Muscle of leg (tissue), 11 donors: ENCODE measurements around the gene MAGEA9B. TPM values are rescaled to one million over a fixed set of nuclear protein-coding genes. Genes with fewer than 3 reads are reported as not detected.
"Not testable (repeated sequence)": the region's sequence is repeated elsewhere in the genome, so short reads cannot be mapped to it uniquely, and the experiment has no call there.

Source experiments
- DNase-seq: peaks from one replicate; pipeline ENCODE4 v3.0.0; 2013
- H3K27ac ChIP-seq: one replicate; pipeline ENCODE4 v1.5.1; 2013; ENCODE audit warnings: mild to moderate bottlenecking, low read length, control low read depth
- H3K27me3 ChIP-seq: one replicate; pipeline ENCODE4 v1.6.1; 2013; ENCODE audit warnings: low read length; ENCODE audit not compliant: control insufficient read depth, insufficient read depth
- H3K36me3 ChIP-seq: one replicate; pipeline ENCODE4 v1.6.1; 2013; ENCODE audit warnings: low read length; ENCODE audit not compliant: control insufficient read depth, insufficient read depth
- H3K4me1 ChIP-seq: one replicate; pipeline ENCODE4 v1.6.1; 2013; ENCODE audit warnings: low read length; ENCODE audit not compliant: control insufficient read depth, insufficient read depth
- H3K4me3 ChIP-seq: one replicate; pipeline ENCODE4 v1.5.1; 2013; ENCODE audit warnings: low read length, control low read depth
- H3K9me3 ChIP-seq: replicated peaks from 2 replicates; pipeline ENCODE4 v1.6.1; 2013; ENCODE audit warnings: low read depth, low read length; ENCODE audit not compliant: control insufficient read depth
- WGBS: methylation state at CpG from one replicate; pipeline ENCODE4 v1.1.5; 2013; ENCODE audit warnings: missing lambda C conversion rate; ENCODE audit not compliant: insufficient coverage; 5-methylcytosine and 5-hydroxymethylcytosine counted together
- polyA plus RNA-seq, 8 donors: library from polyadenylated mRNA; unstranded; fragments of 120-200 nt; gene quantifications; one replicate each; pipeline versions ENCODE4 v1.2.1 to v1.2.3, GENCODE V29; 2013; ENCODE audit warnings: inconsistent platforms in 1 of 8, low replicate concordance in 1 of 8; ENCODE audit not compliant: insufficient read length in 8 of 8, insufficient read depth in 1 of 8
- total RNA-seq: library from RNA; stranded (reverse); fragments of 120-200 nt; gene quantifications from one replicate; pipeline ENCODE4 v1.2.4, GENCODE V29; 2013

Gene MAGEA9B
- total and polyA plus RNA-seq, 9 donors: not detected

DNA sequence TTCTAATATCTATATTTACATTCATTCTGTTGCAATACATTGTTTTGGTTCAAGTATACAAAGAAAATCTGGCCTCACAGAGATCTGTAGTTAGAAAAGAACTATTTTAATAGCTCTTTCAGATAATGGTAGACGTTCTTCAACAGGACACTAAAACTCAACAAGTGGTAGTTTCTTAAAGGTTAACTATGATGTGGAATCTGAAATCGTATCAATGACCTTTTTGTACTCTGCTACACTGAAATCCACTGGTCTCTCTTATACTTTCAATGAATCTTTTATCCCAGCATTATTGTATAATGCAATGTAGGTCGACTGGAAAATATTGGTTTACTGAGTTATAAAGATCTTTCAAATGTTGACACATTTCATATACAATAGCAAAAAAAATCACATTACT lies 31.6 kb upstream of the MAGEA9B start:
- no peak for DNase-seq
- no peaks in the 10 kb centered on the region for H3K36me3 ChIP-seq
- H3K4me1 ChIP-seq: no peaks in the 10 kb centered on the region
- no peaks in the 10 kb centered on the region for H3K9me3 ChIP-seq
- H3K27me3 ChIP-seq: no peaks in the 10 kb centered on the region
- H3K4me3 ChIP-seq: no peak overlapping the region
- no peak overlapping the region for H3K27ac ChIP-seq
- no CpG with 5 or more reads among the region's 3 CpGs for WGBS

DNA sequence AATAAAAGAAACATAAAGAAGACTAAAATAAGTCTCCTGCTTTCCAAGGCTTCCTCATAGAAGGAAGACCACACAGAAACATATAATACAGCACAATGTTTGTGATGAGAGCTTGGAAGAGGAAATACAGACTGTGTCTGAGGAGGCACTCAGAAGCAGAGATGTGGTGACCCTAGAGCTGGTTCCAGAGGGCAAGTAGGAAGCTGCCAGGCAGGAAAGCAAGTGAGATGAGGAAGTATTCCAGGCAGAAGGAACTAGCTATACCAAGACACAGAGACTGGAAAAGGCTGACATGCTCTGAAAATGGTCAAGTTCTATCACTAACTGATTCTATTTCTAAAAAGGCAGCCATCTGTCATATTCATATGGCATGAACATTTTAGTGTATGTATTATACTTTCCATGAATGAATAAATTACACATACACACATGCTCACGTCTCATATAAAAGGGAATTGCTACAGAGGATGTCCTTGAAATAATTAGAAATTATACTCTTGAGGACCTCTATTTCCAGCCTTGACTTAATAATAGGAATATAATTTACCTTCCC lies 24.4 kb upstream of the MAGEA9B start:
- H3K27me3 ChIP-seq: peaks cover 3% of the 10 kb centered on the region
- no peaks in the 10 kb centered on the region for H3K9me3 ChIP-seq
- no peak overlapping the region for H3K4me3 ChIP-seq
- WGBS: no CpG with 5 or more reads among the region's 1 CpG
- no peaks in the 10 kb centered on the region for H3K4me1 ChIP-seq
- no peak overlapping the region for H3K27ac ChIP-seq
- H3K36me3 ChIP-seq: peaks cover 11% of the 10 kb centered on the region
- peak; percentile 9 for DNase-seq

DNA sequence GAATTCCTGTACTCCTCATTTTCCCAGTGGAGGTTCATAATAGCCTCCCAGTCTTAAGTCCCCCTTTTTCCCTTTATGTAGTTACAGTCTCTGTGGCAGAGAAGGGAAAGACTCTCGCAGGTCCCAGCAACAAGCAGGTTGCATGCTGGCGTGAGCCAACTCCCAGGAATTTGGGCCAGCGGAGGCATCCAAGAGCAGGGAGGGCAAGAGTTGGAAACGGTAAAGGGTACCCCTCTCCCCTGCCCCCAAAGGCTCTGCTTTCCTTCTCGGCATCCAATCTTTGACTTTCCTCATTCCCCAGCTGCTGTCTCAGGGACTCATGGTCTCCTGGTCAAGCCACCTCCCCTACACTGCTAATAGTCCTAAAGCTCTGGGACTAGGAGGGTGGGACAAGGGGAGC lies 23.3 kb upstream of the MAGEA9B start:
- Histone ChIP-seq H3K36me3 (peaks cover 15% of the 10 kb centered on the region), H3K9me3 (no peaks in the 10 kb centered on the region), H3K4me1 (no peaks in the 10 kb centered on the region), H3K4me3 (no peak overlapping the region), H3K27me3 (peaks cover 3% of the 10 kb centered on the region), H3K27ac (no peak overlapping the region)
- WGBS: 33% methylated on average over 1 of the region's 5 CpGs
- DNase-seq: no peak

DNA sequence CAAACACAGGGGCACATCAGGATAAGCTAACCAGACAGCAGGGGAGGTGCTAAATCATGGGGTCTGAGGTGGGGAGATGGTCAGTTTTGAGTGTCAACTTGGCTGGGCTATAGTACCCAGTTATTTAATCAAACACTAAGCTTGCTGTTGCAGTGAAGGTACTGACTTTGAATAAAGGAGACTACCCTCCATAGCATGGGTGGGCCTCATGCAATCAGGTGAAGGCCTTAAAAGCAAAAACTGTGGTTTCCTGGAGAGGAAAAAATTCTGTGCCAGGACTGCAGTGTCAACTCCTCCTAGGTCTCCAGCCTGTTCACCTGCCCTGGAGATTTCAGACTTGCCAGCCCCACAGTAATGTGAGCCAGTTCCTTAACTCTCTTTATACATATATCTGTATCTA lies 20.4 kb upstream of the MAGEA9B start:
- Histone ChIP-seq H3K9me3 (no peaks in the 10 kb centered on the region), H3K27me3 (peaks cover 6% of the 10 kb centered on the region), H3K36me3 (peaks cover 21% of the 10 kb centered on the region), H3K4me3 (no peak overlapping the region), H3K4me1 (no peaks in the 10 kb centered on the region), H3K27ac (no peak overlapping the region)
- no peak for DNase-seq

DNA sequence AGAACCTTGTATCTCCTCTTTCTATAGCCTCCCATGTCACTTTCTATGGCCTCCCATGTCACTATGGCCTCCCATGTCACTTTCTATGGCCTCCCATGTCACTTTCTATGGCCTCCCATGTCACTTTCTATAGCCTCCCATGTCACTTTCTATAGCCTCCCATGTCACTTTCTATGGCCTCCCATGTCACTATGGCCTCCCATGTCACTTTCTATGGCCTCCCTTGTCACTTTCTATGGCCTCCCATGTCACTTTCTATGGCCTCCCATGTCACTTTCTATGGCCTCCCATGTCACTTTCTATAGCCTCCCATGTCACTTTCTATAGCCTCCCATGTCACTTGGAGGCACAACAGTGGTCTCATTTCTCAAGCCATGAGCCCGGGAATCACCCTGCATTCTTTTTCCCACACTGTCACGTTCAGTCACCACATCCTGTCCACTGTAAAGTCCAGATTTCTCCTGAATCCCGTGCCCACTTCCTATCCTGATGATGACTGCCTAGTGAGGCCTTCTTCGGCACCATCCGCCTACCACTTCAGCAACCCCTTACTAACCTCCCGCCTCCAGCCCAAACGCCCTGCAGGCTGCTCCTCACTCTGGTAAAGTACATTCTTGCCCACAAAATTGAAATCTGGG lies 18.1 kb upstream of the MAGEA9B start:
- not testable (repeated sequence) for H3K4me3 ChIP-seq
- WGBS: 79% methylated on average over 6 of the region's 7 CpGs

DNA sequence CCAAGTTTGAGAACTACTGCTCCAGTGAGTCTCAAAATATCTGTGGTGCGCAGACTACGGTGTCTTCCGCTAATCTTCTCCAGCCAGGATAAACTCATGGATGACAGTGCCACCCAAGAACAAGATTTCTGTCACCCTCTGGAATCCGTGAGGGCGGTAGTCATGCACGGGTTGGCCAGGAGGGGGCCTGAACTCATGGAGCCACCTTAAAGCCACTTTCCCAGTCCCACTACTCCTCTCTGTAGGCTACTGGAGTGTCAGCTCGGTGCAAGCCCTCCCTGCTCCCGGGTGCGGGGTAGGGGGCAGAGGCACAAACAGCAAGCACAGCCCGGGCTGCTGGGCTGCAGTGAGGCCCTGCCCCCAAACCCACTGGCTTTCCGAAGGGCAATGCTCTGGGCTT lies 11.3 kb upstream of the MAGEA9B start:
- H3K4me1 ChIP-seq: not testable (repeated sequence)

More for the DNA sequence above, 18.1 kb upstream of the MAGEA9B start:
- DNase-seq, H3K9me3 ChIP-seq, H3K4me1 ChIP-seq, H3K27ac ChIP-seq, H3K27me3 ChIP-seq: not testable (repeated sequence)
- H3K36me3 ChIP-seq: peaks cover 21% of the 10 kb centered on the region

DNA sequence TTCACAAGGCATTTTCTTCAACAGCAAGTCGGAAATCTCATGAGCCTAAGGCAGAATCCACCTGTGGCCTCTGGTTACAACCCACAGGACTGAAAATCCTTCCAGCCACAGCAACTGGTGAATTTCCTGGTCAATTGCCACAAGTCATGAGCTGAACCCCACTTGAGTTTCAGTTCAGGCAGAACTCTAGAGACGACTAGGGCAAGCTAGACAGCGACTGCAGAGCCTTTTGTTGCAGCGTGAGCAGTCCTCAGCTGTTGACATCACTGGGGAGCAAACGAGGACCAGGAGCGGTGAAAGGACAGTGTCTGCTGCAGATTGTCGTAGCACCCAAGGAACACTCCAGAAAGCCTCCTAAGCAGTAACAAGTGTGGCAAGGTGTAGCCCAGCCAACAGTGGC lies 8.7 kb upstream of the MAGEA9B start:
- no CpG with 5 or more reads among the region's 7 CpGs for WGBS
- H3K27ac ChIP-seq, DNase-seq, H3K36me3 ChIP-seq, H3K4me3 ChIP-seq, H3K9me3 ChIP-seq, H3K4me1 ChIP-seq, H3K27me3 ChIP-seq: not testable (repeated sequence)

More for the DNA sequence above, 11.3 kb upstream of the MAGEA9B start:
- not testable (repeated sequence) for H3K9me3 ChIP-seq, DNase-seq, H3K27me3 ChIP-seq, H3K4me3 ChIP-seq, H3K36me3 ChIP-seq, H3K27ac ChIP-seq
- no CpG with 5 or more reads among the region's 11 CpGs for WGBS

DNA sequence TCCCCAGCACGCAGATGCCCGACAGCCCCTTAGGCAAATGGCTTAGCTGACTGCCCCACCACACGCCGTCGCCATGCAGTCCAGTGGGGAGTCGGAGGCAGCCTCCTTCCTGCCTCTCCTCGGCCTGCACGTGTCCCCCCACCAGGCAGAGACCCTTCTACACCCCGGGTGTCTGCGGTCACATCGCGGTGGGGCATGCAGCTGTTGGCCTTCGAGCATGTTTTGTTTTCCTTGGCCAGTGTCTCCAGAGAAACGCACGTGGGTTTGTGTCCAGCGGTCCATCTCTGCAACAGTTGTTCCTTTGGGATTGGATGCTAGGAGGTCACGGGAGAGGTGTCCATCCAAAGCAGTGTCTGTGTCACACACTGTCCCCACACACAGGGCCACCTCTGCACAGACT lies 8.0 kb upstream of the MAGEA9B start, which contains the start of gene HSFX2:
TSS of gene HSFX2 (minus strand) at position 101 of the 400 bp plus-strand sequence. CDS start 614 bp downstream, outside the sequence.
- H3K4me3 ChIP-seq, H3K27ac ChIP-seq, H3K9me3 ChIP-seq, H3K36me3 ChIP-seq, H3K4me1 ChIP-seq, DNase-seq, H3K27me3 ChIP-seq: not testable (repeated sequence)
- WGBS: no CpG with 5 or more reads among the region's 17 CpGs

DNA sequence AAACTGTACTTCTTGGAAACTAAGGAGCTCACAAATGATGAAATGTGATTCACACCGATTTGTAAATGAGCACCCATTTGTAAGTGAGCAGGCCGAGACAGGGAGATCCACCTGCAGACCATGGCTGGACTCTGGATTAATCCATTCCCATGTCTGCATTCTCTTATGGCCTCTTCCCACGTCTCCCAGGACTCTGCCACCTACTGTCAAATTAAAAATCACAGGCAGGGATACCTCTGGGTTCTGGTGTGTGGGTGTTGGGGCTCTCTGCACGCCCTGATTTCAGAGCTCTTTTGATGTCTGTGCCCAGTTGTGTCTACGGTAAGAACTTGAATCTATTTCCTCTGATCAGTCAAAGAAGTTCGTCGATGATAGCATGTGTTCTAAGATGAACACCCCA lies 3.7 kb upstream of the MAGEA9B start:
- WGBS: no CpG with 5 or more reads among the region's 7 CpGs
- H3K4me3 ChIP-seq, H3K27ac ChIP-seq: not testable (repeated sequence)

DNA sequence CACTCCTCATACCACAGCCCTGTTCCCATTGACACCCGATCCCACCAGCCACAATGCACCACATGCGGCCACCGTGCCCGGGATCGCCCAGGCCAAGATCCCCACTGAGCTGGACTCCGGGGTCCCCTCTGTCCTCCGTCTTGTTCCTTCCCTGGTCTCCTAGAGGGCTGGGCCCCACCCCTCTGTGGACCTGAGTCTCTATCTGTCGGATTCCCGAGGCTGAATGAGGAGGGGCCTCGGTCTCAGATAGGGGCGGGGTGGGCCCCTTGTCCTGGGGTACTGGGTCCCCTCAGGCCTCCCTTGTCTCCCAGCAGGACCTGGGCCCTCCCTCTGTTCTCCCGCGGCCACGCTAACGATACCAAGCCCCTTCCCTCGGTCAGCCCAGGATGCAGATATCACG lies 1.6 kb downstream of the MAGEA9B start:
- H3K36me3 ChIP-seq, DNase-seq, H3K4me3 ChIP-seq, H3K9me3 ChIP-seq, H3K4me1 ChIP-seq, H3K27me3 ChIP-seq, H3K27ac ChIP-seq: not testable (repeated sequence)
- WGBS: no CpG with 5 or more reads among the region's 17 CpGs

More for the DNA sequence above, 3.7 kb upstream of the MAGEA9B start:
- H3K27me3 ChIP-seq, DNase-seq, H3K9me3 ChIP-seq, H3K36me3 ChIP-seq, H3K4me1 ChIP-seq: not testable (repeated sequence)

DNA sequence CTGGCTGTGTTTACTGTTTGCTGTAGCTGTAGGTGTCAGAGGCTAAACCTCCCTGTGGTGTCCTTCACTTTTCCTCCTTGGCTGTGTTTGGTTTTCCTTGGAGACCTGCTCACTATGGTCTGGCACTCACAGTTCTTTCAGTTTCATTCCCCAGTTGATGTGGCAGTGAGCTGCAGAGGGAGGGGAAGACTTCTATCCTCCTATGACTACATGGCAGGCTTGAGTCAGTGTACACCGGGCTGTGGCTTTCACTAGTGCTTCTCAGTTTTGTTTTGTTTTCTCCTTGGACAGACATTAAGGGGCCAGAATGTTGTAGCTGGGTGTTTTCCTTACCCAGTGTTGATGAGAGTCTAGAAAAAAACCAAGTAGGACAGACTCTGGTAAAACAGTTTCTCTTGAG lies 13.8 kb downstream of the MAGEA9B start:
- not testable (repeated sequence) for H3K27ac ChIP-seq, H3K4me3 ChIP-seq, H3K4me1 ChIP-seq, DNase-seq, H3K27me3 ChIP-seq, H3K9me3 ChIP-seq, H3K36me3 ChIP-seq
- WGBS: no CpG with 5 or more reads among the region's 1 CpG
